Muscle of back (tissue), 11 donors: ENCODE results near the gene HMGXB4. TPM values are rescaled to one million over a fixed set of nuclear protein-coding genes. Genes with fewer than 3 reads are reported as not detected.

Experiments used
- DNase-seq, 3 donors: peaks; one replicate each; pipeline versions ENCODE4 v3.0.0 to v3.0.0-alpha.2; 2013
- polyA plus RNA-seq, 10 donors: library from polyadenylated mRNA; unstranded; fragments of 120-200 nt; gene quantifications; one replicate each; pipeline ENCODE4 v1.2.1, GENCODE V29; 2013; ENCODE audit not compliant: insufficient read length in 10 of 10

HMGXB4 gene
- polyA plus RNA-seq, 10 donors: 12.6 to 18.6 (median 15.1) TPM

DNA sequence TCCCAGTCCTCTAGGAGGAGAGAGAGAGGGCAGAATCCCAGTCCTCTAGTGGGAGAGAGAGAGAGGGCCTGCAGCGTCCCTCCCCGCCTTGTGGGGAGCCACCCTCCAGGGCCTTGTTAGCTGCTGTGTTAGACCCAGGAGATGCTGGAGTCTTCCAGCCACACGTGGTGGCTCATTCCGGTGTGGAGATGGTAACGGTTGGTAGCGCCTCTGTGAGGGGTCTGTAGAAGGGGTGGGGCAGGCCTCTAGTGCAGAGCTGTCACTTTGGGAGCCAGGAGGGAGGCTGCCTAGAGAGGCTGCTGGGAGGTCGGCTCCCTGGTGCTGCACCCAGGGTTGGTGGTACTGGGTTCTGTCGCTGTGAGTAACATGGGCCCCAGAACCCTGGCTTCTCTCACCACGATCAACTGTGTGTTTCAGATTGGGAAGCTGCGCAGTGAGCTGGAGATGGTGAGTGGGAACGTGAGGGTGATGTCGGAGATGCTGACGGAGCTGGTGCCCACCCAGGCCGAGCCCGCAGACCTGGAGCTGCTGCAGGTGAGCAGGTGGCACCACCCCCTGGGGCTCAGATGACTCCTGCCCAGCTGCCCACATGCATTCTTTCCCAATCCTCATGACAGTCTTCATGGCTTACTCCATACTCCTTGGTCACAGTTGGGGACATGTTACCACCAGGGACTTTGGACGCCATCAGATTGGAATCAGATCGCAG, 69.7 kb downstream of the HMGXB4 start:
- no peak for DNase-seq

DNA sequence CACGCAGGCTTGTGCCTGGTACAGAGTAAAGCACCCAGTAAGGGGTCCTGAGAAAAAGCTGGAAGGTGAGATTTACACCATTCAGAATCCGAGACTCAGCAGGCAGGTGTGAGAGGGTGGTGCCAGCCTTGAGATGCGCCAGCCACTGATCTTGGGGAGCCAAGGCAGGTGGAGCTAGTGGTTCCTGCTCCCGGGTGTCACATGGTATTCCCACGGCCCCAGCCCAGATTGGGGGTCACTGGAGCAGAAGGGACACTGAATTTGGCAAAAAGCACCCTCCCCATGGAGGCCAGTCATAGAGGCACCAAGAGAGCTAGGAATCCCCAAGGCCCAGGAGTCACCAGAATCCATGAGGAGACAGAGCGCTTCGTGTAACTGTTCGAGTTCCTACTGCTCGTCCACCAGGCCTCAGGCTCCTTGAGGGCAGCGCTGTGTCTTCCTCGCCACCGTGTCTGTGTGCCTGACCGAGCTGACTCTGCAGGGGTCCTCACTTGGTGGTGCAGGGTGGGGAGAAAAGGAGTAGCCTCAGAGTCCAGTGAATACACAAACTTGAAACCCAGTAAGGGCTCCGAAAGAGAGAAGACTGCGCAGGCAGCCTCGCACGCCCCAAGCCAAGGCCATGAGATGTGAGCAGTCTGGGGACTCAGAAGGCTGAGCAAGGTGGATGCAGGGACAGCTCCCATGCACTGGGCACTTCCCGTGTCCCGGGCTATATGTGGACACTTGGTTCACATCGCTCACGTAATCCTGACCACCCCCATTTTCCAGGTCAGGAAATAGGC, 70.6 kb downstream of the HMGXB4 start:
- no peak for DNase-seq

DNA sequence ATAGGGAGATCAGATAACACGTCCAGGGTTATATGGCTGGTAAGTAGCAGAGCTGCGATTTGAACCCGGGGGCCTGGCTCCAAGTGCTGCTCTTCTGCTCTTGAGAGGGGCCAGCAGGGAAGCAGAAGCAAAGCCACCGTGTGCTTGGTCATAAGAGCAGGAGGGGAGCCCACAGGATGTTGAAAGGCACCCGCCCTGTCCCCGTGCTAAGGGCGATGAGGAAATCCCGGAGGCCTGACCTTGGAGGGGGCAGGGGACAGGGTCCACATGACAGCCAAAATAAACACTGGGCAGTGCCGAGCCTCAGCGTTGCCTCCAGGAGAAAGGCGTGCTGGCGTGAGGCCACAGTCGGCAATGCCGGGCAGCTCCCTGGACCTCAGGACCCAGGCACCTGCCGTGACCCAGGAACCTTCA, 71.2 kb downstream of the HMGXB4 start:
- DNase-seq: no peak

DNA sequence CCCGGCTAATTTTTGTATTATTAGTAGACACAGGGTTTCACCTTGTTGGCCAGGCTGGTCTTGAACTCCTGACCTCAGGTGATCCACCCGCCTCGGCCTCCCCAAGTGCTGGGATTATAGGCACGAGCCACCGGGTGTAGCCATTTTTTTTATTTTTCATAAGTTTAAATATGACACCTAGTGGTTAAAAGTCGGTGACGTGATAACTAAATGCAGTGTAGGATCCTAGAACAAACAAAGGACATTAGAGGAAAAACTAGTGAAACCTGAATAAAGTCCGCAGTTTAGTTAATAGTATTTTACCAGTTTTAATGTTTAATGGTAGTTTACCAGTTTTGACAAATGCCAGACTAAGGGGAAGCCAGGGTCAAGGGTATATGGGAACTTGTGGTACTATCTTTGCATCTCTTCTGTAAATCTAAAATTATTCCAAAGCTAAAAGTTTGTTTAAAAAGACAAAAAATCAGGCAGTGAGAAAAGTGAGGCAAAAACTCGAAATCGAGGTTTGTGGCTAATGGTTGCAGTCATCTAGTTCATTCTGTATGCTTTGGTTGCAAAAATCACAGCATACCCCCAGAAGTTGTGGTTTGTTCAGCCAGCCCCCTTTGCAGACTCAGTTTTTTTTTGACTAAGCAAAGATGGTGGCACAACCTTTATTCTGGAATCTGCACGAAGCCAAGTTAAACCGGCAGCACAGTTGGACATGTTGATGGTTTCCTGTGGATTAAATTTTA, 72.0 kb downstream of the HMGXB4 start:
- no peak for DNase-seq

DNA sequence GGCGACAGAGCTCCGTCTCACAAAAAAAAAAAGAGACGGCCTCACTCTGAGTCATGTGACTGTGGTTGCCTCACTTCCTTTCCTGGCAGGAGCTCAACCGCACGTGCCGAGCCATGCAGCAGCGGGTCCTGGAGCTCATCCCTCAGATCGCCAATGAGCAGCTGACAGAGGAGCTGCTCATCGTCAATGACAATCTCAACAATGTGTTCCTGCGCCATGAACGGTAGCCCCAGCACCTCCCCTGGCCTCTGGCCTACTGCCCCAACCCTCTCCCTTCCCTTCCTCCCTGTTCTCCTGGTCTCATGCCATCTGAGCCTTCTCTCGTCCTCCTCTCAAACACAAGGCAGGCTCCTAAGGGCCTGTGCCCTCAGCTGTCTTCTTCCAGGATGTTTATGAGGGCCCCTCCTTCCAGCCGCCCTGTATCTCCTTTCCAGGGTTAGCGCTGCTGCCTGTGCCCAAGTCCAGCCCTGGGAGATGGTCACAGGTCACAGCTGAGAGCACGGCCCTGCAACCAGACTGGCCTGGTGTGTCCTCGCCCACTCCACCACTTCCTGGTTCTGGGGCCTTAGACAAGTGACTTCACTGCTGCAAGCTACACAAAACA, 73.1 kb downstream of the HMGXB4 start:
- peak; percentile 61 to 80 (median 79) for DNase-seq

DNA sequence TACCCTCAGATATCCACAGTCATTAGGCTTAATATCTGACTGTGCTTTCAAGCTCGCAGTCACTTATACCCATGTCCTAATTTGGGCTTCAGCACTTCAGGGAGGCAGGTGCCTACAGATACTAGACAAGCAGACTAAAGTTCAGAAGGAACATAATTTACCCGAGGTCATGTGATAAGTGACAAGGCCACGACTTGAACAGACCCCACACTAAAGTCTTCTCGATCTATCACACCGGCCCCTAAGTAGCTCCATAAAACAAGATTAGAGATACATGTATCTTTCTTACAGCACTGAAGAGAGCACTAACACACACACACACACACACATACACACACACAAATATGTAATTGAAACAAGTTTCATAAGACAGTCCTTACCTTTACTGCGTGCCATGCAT, 75.0 kb downstream of the HMGXB4 start:
- no peak for DNase-seq

DNA sequence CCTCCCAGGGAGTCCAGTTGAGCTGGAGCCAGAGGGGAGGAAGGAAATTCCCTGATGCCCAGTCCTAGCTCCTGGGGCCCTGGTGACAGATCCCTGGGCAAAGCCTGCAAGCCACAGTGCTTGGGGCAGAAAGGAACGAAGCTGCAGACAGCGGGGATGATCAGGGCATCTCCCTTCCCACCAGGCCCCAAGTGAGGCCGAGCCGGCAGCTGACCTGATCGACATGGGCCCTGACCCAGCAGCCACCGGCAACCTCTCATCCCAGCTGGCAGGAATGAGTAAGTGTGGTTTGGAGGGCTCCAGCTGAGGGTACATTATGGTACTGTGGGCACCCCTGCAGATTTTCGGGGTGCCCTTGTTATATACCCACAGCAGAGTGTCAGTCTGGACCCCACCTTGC, 75.9 kb downstream of the HMGXB4 start:
- no peak for DNase-seq

DNA sequence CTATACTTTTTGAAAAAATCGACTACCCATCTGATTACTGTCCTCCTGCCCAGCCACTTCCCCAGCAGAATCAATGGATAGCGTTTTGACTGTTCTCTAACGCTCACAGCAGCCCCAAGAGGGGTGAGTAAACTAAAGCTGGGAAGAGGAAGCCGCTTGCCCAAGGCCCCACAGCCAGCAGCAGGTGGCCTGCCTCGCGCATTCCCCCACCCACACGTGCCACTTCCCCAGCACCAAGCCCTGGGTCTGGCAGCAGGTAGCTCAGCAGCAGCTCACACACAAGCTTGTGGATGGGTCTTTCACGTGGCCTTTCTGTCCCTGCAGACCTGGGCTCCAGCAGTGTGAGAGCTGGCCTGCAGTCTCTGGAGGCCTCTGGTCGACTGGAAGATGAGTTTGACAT, 76.7 kb downstream of the HMGXB4 start:
- DNase-seq: no peak

DNA sequence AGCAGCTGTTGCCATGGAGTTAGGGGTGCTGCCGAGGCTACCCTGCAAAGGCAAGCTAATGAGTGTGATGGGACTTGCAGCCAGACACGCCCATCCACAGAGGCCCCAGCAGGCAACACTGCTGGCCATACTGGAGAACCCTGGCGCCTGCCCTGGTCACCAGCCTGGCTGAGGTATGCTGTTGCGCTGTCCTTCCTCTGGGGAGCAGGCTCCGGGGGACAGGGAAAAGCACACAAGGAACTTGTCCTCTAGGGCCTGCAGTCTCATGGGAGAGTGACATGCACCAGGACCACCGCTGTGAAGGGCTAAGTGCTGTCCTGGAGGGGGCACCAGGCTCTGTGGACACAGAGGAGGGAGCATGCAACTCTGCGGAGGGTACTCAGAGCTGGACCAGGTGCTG, 78.2 kb downstream of the HMGXB4 start:
- DNase-seq: no peak

DNA sequence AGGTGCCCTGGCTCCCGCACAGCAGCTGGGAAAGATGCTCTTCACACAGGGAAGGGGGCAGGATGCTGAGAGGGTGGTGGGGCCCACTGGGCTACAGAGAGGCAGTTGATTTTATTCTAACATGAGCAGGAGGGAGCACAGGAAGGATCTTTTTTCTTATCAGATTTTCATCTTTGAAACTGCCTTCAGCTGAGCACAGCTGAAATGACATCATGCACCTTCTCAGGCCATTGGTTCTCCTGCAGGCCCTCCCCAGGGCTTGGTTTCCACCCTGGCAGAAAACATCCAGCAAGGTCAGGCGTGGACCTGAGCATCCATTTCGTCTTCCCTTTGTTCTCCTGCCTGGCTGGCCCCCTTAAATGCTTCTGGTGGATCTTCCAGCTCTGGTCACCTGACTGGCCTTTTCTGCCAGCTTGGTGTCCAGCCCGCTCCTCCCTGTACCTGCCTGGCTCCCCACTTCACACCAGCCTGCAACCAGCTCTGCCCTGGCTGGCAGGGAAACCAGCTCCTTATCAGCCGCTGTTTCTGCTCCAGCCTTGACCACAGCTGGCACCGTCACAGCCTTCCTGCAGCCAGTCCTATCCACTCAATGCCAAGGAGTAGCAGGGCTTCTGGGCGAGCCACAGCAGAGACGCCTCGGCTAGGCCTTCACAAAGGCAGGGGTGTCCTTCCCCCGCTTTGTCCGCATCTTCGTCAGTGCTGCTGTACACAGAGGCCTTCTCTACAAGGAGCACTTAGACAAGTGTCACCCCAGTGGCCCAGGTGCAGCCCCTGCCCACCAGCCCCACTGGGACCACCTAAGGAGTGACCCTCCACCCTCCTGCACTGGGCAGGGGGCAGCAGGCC, 78.9 kb downstream of the HMGXB4 start:
- DNase-seq: no peak

DNA sequence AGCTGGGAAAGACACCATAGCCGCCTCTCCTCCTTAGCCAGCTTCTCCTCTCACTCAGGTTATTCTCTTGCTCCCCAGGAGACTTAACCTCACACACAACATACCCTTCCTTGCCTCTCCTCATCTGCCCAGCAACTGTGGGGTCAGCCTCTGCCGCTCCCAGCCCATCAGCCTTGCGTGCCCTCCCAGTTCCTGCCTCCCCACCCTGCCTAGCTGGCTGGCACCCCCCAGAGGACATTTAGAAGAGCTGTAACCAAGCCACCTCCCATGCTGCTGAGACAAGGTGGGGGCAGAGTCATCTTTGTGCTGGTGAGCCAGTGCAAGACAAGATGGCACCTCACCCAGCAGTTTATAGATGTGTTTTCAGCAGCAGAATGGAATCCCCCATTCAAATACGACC, 80.6 kb downstream of the HMGXB4 start:
- no peak for DNase-seq

DNA sequence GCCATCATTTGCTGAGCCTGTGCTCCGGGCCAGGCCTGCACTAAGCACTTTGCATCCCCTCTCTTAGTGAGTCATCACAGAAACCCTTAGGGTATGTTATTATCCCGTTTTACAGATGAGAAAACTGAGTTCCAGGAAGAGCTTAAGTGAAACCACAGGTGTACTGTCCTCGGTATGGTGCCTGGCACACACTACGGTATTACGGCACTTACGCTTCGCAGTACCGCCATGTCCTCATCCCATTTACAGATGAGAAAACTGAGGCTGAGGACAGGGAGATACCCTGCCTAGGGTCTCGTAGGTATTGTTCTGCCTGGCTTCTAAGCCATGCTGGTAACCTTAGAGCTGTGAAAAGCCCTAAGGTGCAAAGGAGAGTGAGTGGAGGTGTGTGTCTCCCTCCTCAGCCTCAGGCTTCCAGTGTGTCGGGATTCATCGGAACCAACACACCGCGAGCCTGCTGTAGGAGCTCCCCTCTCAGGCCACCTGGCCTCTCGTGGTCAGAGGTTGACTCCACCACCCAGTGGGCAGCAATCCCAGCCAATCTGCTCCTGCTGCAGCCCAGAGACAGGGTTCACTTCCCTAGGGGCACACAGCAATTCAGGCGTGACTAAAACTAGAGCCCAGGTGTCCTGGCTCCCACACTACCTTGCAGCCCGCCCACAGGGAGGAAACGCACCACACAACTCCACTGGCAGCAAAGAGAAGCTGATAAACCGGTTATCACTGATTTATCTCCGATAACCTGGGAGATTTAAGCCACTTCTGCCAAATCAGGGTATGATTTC, 84.0 kb downstream of the HMGXB4 start:
- DNase-seq: no peak

DNA sequence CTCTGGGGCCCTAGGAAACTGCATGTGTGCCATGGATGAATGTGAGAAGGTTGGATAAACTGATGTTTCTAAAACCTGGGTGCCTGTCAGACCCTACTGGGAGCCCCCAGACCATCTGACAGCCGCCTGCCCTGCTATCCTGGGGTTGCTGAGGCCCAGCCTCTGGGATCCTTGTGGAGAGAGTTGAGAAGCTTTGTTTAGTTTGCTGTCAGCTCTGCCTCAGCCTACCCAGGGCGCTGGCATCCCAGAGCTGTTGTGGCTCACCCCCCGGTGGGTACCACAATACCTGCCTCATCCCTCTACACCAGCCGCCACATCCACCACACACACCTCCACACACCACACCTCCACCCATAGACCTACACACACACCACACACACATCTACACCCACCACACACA, 85.1 kb downstream of the HMGXB4 start:
- DNase-seq: no peak

DNA sequence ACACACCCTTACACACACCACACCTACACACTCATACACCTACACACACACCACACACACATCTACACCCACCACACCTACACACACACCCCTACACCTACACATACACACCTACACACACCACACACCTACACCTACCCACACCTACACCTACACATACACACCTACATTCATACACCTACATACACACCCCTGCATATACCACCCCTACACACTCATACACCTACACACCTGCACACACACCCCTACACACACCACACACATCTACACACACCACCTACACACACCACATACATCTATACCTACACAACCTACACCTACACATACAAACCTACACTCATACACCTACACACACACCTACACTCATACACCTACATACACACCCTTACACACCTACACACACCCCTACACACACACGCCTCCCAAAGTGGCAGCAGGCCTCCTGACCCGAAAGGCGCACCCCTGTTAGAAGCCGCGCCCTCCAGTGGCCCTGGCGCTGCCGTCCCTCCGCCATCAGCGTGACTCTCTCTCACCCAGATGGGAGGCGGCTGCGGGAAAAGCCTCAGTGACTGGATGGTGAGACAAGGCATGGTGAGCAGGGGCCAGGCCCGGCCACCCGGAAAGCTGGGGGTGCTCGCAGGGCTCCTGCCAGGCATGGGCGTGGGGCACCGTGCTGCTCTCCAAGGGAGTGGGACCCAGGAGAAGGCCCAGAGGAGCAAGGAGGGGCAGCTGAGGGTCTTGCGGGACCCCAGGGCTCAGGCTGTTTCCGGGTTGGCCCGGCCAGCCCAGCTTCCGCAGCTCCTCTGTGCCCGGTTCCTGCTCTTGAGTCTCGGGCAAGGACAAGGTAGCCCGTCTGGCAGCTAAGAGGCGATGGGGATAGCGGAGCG, 86.6 kb downstream of the HMGXB4 start:
- DNase-seq: no peak

DNA sequence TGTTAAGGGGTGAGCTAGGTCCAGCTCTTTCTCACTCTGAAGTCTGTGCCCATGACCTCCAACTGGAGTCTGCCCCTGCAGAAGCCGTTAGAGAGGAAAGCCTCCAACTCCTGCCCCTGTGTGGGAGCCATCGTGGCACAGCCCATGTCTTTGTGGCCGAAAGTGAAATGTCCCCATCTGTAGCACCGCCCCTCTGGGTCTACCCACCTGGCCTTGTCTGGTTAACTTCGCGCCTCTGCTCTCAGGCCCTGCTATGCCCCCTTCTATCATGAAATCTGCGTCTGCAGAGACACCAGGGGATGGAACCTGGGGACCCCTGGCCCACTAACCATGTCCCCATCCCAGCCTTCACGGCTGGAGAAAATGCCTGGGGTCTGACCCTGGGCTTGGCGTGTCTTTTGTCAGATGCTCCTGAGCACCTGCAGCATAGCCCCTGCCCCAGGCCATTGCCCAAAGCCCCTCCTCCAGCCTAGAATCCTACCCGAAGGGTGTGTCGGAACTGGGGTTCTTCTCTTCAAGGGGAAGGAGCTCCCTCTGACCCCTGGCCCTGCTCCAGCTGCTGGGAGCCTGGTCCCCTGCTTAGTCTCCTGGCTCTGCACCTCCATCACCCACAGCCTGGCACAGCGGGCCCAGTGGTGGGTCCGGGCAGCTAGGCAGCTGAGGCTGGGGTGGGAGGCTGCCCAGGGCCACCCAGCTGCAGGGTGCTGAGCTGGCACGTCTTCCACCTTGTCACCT, 87.8 kb downstream of the HMGXB4 start:
- DNase-seq: no peak
